Cerebellar nuclear complex (tissue), 1 donor: Measurements from ENCODE around the gene PRSS16.

ENCODE experiments used
- DNase-seq, 2 experiments: peaks; one replicate each; lab custom pipeline; 2025; lab: John Stamatoyannopoulos, UW

The PRSS16 gene

DNA sequence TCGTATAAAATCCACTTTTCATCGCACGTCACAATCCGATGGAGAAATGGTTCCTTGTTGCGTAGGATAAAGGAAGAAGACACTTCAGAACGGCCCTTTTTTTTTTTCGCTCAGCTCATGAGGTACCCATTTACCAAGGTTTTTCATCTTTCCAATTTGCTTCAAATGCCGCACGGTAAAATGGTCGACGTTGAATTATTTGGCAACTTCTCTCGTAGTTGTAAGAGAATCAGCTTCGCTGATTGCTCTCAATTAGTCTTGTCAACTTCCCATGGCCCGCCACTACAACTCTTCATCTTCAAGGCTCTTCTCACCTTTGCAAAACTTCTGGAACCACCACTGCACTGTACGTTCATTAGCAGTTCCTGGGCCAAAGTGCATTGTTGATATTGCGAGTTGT lies 35.8 kb downstream of the PRSS16 start:
- no peak for DNase-seq

DNA sequence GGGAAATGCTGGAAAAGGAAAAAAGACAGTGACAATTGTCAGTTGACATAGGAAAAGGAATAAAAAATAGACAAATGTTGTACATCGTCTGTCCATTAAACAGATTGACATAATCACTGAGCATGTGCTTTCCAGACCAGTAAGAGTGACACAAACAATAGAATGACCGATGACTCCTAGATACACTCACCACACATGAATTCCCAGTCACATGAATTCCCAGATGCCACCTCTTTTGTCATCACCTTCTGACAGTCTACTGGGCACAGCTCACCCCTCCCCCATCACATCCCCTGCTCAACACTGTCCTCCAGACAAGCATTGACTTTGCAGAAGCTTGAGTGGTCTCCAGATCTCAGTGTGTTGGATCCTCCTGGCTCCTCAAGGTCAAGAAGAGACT lies 38.6 kb downstream of the PRSS16 start:
- no peak for DNase-seq

DNA sequence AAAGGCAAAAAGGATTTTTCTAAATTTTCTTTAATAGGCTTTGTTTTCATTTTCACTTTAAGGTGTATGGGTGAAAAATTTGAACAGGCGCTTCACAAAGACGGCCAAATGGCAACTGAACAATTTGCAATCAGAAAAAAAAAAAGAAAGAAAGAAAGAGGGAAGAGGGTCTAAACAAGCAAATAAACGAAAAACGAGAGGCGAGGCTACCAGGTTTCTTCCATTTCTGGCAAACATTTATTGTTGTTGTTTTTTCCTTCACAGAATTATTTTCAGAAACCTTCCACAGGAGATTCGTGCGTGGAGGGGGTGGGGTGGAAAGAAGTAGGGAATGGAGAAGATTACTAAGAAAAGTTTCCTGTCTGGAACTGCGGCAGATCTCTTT lies 40.2 kb downstream of the PRSS16 start:
- DNase-seq, result no peak

DNA sequence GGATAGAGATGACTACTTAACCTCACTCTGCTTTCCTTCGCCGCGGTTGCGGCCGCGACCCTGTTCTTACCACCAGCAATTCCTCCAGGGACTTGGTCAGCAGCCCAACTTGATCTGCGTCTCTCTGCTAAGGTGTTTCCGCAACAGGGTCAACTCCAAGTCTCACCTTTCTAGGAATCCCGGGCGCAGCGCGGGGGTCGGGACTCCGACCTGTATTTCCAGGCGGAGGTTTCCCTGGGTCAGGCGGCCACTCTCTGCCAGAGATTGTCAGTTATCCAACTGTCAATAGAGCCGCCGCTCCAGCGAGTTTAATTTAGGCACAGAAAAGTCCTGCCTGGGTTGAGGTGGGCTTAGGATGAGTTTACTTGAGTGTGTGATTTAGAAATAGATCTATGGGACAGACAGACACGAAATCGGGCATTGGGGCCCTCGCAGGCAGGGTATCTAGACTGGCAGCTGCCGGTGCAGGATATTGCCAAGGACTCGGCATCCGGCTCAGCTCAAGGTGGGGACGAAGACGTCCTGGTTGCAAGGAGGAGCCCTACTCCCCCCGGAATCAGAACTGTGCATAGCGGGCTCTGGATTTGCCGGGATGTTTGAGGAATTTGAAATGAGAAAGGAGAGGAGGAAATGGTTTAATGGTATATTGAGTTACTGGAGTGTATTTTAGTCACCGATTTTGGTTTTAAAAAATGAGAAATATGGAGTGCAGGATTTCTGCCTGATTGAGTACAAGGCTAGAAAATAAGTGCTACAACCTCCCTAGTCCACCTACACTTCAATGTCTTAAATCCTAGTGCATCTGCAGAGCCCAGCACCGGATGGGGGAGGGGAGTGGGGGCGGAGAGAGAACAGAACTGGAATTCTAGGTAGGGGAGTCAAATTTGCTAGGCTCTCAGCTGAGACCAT lies 40.9 kb downstream of the PRSS16 start:
- DNase-seq, result no peak

DNA sequence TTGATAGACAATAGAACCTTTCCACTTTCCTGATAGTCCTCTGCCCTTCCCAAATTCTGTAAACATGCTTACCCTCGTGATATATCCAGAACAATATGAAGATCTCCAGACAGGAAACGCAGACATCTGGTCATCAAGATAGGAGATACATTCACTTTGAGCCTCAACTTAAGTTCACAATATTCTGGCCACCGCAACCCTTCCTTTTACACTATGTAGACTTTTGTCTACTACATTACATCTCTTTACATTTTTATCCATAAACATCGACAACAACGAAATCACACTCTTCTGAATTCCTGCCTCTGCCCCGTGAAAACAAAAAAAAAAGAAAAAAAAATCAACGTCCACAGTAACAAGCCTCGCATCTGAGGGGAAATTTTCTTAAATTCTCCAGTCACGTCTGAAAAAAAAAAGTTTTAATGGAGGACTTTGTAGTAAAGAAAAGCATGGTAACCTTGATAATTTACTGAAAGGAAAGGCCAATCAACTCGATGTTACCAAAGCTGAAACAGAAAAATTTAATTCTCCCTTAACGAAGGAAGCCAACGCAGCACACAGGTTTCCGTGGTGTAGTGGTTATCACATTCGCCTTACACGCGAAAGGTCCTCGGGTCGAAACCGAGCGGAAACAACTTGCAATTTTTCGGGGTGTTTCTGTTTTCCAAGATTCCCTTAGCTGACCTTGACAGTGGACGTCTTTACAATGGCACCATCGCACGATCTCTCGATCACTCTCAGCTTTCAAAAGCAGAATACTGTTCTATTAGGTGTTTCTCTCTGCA lies 42.8 kb downstream of the PRSS16 start:
- DNase-seq, result no peak

DNA sequence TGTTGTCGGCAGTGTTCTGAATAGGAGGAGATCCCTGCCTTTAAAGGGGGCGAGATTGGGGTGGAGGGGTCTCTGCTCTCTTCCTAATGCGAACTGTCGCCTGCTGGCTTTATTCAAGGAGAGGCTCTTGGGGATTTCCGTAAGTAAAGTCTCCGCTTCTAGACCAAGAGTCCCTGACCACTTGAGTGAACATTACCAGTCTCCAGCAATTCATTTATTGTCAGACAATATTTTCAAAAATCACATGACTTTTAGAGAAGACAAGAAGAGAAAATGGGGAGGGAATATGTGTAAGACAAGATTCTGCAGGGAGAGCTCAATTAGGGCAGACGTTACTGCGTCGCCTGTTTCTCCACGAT lies 43.3 kb downstream of the PRSS16 start:
- no peak for DNase-seq

DNA sequence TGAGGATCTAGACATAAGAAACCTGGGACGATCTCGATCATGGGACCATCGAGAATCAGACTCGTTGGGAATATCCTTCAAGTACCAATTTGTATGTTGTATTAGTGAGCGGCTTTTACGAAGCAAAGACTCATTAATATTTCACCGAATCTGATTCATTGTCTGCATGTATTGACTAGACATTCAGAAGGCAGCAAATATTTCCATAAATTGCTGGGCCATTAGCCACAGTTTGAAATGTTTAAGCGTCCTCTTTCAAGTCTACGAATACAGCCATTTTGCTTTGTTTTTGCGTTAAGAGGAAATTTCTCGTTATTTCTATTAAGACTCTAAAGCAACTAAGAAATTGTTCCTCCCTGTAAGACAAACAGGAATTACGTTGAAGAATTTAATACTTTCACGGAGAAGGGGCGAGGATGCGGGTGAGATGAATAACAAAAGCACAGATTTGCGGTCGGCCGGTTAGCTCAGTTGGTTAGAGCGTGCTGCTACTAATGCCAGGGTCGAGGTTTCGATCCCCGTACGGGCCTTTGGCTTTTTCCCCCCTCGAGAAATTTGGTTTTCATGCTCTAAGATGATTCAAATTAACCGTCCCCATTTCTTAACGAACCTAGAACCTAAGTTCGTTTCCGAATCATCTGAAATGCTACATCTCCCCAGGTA lies 46.1 kb downstream of the PRSS16 start:
- DNase-seq, result no peak

DNA sequence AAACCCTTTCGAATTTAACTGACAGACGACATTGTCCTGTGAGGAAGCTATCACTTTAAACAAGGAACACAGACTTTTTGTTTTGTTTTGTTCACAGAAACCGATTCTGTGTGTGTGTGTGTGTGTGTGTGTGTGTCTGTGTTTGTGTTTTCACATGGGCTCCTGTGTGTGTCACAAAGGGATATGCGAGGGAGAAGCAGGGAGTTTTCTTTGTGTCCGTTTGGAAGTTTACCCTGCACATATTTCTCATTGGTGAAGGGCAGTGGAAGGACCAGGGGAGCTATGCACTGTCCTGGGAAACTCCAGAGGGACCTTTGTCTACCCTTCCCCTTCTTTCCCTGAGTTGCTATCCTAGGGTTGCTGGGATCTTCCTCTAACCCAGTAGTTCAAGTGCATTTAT lies 46.9 kb downstream of the PRSS16 start:
- DNase-seq, result no peak

DNA sequence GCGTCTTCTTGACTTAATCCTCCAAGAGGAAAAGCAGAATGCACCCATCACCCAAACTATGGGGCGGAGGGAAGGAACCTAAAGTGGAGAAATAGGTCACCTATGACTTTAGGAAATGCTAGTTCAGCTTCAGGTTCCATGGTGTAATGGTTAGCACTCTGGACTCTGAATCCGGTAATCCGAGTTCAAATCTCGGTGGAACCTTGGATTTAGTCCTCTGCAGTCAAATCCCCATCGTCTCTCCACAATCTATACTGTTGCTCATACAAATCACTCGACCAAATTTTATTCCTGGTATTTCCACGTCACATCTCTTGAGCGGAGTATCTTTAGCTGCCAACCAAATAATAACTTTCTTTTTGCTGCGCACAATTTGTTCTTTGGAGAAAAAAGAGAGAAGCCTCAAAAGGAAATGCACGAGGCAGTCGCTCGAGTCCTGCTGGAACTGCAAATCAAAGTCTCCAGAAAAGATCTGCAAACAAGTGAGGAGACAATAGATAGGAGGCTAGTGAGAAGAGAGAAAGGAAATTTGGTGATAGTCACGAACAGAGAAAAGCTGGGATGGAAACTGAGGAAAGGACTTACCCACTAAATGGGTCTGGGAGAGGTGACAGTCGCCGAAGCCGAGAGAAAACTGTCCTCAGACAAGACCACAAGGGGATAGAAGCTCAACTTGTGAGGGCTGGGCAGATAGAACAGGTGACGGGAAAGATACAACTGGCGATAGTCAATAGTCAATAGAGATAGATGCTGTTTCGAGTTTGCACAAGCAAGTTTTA lies 48.0 kb downstream of the PRSS16 start:
- DNase-seq, result no peak

DNA sequence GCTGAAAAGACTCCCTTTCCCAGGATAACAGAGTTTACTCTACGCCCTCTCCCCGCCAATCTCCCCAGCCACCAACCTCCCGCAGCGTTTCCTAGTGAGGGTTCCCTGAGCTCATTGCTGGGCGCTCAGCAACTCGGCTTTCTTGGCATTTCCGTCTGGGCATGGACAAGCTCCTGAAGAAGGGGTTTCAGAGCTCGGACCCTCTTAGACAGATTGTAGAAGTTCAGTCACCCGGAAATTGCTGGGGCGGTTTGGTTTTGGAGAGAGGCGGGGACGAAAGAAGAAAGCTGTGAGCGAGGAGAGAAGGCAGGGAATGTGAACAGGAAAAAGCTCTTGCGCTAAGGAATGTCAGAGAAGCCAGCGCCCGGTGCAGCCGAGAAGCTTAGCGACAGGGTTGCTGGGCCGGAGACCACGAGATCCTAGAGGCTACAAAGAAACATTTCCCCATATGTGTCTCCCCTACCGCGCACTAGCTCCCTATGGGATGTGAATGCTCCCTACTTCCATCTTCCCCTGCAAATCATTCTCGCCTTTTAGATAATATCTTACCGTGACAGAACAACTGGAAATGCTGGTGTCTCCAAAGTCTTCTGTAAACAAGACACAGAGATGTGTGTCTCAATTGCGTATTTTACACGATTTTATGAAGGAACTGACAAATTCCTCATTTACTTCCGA lies 48.7 kb downstream of the PRSS16 start:
- no peak for DNase-seq

DNA sequence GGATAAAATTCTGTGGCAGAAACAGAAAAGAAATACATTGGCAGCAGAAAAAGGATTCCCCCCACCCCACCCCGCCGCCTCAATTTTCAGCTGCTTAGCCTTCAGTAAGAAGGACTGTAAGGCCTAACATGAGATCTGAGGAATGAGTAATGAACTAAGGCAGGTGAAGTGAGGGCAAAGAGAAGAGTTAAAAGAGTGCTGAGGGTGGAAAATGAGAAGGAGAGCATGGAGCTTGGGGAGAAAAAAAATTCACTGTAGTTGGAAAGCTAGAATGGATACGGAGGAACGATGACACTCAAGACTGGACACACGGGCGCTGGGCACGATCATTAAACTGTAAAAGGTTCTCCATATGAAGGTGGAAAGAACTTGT lies 50.0 kb downstream of the PRSS16 start:
- DNase-seq, result no peak

DNA sequence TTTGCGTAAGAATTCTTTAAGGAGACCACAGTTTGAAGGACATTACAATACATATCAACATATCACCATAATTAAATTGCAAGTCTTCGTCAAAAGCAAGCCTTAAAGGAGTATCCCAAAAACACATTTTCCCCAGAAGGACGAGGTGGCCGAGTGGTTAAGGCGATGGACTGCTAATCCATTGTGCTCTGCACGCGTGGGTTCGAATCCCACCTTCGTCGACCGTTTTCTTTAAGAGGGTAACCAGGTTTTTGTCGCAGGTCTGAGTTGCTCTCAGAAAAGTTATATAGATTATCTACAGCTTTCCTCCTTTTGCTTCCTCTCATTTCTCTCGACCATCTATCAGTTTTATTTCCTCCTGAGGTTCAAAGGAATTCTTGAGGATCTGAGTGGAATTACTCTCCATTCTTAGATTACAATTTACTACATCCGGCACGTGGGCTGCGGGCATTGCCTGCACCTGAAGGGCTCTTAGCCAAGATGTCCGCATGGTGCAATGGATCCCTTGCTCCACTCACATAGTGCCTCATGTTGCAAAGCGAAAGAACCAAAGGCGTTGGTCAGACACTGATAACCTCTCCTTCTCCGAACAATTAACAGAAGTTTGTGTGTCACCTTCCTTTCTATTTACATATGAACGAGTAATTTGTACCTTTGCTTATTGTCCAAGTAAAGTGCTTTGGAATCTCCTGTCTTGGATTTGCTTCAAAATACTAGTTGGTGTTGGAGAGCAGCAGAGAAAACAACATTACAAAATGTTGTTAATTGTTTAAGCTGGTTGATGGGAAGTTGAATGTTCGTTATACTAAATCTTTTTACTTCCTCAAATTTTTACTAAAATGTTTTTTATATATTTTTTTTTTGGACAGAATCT lies 50.6 kb downstream of the PRSS16 start:
- no peak for DNase-seq

DNA sequence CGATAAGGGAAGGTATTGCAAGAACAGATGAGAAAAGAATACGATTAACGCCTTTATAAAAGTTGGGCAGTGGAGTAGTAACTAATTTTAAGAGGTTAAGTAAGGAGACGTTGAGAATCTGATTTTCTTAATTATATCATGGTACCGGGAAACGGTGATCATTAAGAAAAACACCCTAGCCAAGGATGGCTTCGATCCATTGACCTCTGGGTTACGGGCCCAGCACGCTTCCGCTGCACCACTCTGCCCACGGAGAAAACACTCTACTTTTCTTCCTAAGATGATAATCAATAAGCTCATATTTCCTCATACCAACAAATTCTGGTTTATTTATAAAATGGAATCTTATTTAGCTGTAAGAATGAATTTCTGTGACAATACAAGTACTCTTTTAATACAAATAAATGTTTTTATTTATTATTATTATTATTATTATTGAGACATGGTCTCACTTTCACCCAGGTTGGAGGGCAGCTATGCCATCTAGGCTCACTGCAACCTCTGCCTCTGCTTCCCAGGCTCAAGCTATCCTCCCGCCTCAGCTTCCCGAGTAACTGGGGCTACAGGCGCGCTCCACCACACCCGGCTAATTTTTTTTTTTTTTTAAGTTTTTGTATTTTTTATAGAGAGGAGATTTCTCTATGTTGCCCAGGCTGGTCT lies 56.2 kb downstream of the PRSS16 start:
- no peak for DNase-seq
